HepG2 (cell line): ENCODE measurements around the gene SLC16A3. TPM values are rescaled to one million over a fixed set of nuclear protein-coding genes. Genes with fewer than 3 reads are reported as not detected.

ENCODE experiments used
- ARID2 ChIP-seq: sonication (generic); formaldehyde crosslinking; IDR thresholded peaks from 2 replicates; pipeline ENCODE4 v1.8.1; 2022; ENCODE audit warnings: mild to moderate bottlenecking, missing genetic modification reagents, borderline replicate concordance
- FIP1L1 ChIP-seq: fragments of 200-400 bp; formaldehyde crosslinking; IDR thresholded peaks from 2 replicates; pipeline ENCODE4 v1.6.1; 2018; ENCODE audit warnings: low read depth, mild to moderate bottlenecking, low read length, moderate library complexity, borderline replicate concordance; ENCODE audit not compliant: insufficient read depth
- GFI1 ChIP-seq: sonication (generic); formaldehyde crosslinking; IDR thresholded peaks from 2 replicates; pipeline ENCODE4 v1.5.0; 2020; ENCODE audit warnings: missing genetic modification reagents, mild to moderate bottlenecking, borderline replicate concordance
- HMGXB4 ChIP-seq, 2 experiments: sonication (generic) in 1 of 2; formaldehyde crosslinking in 1 of 2; IDR thresholded peaks; 2 replicates each; pipeline versions ENCODE4 v1.4.0 to v1.6.1; 2018 to 2020; ENCODE audit warnings: missing genetic modification reagents in 2 of 2, borderline replicate concordance in 1 of 2, low read depth in 1 of 2, mild to moderate bottlenecking in 1 of 2, missing biosample characterization in 1 of 2
- HNF4A ChIP-seq: sonication (generic); formaldehyde crosslinking; IDR thresholded peaks from 2 replicates; pipeline ENCODE4 v1.4.0; 2020; ENCODE audit warnings: missing genetic modification reagents
- KDM1A ChIP-seq: IDR thresholded peaks from 2 replicates; pipeline ENCODE4 v1.6.1; 2016; ENCODE audit warnings: missing compliant biosample characterization
- KLF13 ChIP-seq: sonication (generic); formaldehyde crosslinking; IDR thresholded peaks from 2 replicates; pipeline ENCODE4 v1.4.0; 2020; ENCODE audit warnings: mild to moderate bottlenecking, missing genetic modification reagents
- NR2F6 ChIP-seq, 2 experiments: IDR thresholded peaks; 2 replicates each; pipeline ENCODE4 v1.6.1; 2016; ENCODE audit warnings: antibody characterized with exemption in 1 of 2, mild to moderate bottlenecking in 1 of 2
- RBM39 ChIP-seq: fragments of 200-400 bp; formaldehyde crosslinking; IDR thresholded peaks from one replicate; pipeline ENCODE4 v1.6.1; 2018; ENCODE audit warnings: antibody characterized with exemption, mild to moderate bottlenecking, low read depth, low read length; ENCODE audit not compliant: poor library complexity, severe bottlenecking
- SIX4 ChIP-seq: sonication (generic); formaldehyde crosslinking; IDR thresholded peaks from 2 replicates; pipeline ENCODE4 v1.4.0; 2020; ENCODE audit warnings: missing genetic modification reagents
- TGIF2 ChIP-seq: IDR thresholded peaks from 2 replicates; pipeline ENCODE4 v1.6.1; 2016; ENCODE audit warnings: control low read depth, missing compliant biosample characterization
- THAP7 ChIP-seq: sonication (generic); formaldehyde crosslinking; IDR thresholded peaks from 2 replicates; pipeline ENCODE4 v1.8.1; 2023; ENCODE audit warnings: mild to moderate bottlenecking, missing genetic modification reagents
- YEATS2 ChIP-seq: sonication (generic); formaldehyde crosslinking; IDR thresholded peaks from 2 replicates; pipeline ENCODE4 v1.4.0; 2020; ENCODE audit warnings: missing genetic modification reagents, borderline replicate concordance
- YEATS4 ChIP-seq: sonication (generic); formaldehyde crosslinking; IDR thresholded peaks from 2 replicates; pipeline ENCODE4 v1.4.0; 2020; ENCODE audit warnings: missing genetic modification reagents, borderline replicate concordance
- ZBTB26 ChIP-seq: IDR thresholded peaks from 2 replicates; pipeline ENCODE4 v1.6.1; 2016; ENCODE audit warnings: missing compliant biosample characterization, missing genetic modification reagents, borderline replicate concordance
- ZBTB3 ChIP-seq: sonication (generic); formaldehyde crosslinking; IDR thresholded peaks from 2 replicates; pipeline ENCODE4 v1.4.0; 2020; ENCODE audit warnings: low read depth, mild to moderate bottlenecking, moderate library complexity, missing genetic modification reagents, borderline replicate concordance
- ZBTB8A ChIP-seq: sonication (generic); formaldehyde crosslinking; IDR thresholded peaks from 2 replicates; pipeline ENCODE4 v1.4.0; 2020; ENCODE audit warnings: mild to moderate bottlenecking, low read depth, missing genetic modification reagents, borderline replicate concordance
- ZC3H13 ChIP-seq: sonication (generic); formaldehyde crosslinking; IDR thresholded peaks from 2 replicates; pipeline ENCODE4 v1.8.1; 2023; ENCODE audit warnings: mild to moderate bottlenecking, missing genetic modification reagents, moderate library complexity
- ZC3H4 ChIP-seq: sonication (generic); formaldehyde crosslinking; IDR thresholded peaks from 2 replicates; pipeline ENCODE4 v1.4.0; 2020; ENCODE audit warnings: missing genetic modification reagents, borderline replicate concordance
- ZMAT3 ChIP-seq: sonication (generic); formaldehyde crosslinking; conservative IDR thresholded peaks from 2 replicates; pipeline ENCODE4 v1.7.0; 2021; ENCODE audit warnings: missing genetic modification reagents
- ZNF275 ChIP-seq: sonication (generic); formaldehyde crosslinking; IDR thresholded peaks from 2 replicates; pipeline ENCODE4 v1.8.0; 2022; ENCODE audit warnings: missing genetic modification reagents, mild to moderate bottlenecking, inconsistent platforms, borderline replicate concordance
- ZNF615 ChIP-seq: sonication (generic); formaldehyde crosslinking; IDR thresholded peaks from 2 replicates; pipeline ENCODE4 v1.5.0; 2020; ENCODE audit warnings: mild to moderate bottlenecking, missing genetic modification reagents, borderline replicate concordance
- ZNF619 ChIP-seq: sonication (generic); formaldehyde crosslinking; IDR thresholded peaks from 2 replicates; pipeline ENCODE4 v1.4.0; 2020; ENCODE audit warnings: mild to moderate bottlenecking, missing genetic modification reagents
- ZNF879 ChIP-seq: sonication (generic); formaldehyde crosslinking; IDR thresholded peaks from 2 replicates; pipeline ENCODE4 v1.8.1; 2023; ENCODE audit warnings: missing genetic modification reagents
- polyA plus RNA-seq, 8 experiments: library from polyadenylated mRNA; depleted of rRNA in 3 of 8; stranded (reverse) in 7 of 8; unstranded in 1 of 8; fragments of >200 nt; fragmentation: Illumina TruSeq in 4 of 8; extraction: Trizol in 4 of 8; gene quantifications; 2 replicates each; pipeline versions ENCODE4 v1.2.1 to v1.2.3, GENCODE V29; 2011 to 2016; ENCODE audit warnings: low read depth in 4 of 8, missing spikeins in 1 of 8, mixed read lengths in 1 of 8; ENCODE audit not compliant: insufficient read depth in 1 of 8
- total RNA-seq, 5 experiments: library from RNA; depleted of rRNA; stranded (reverse); fragments of >200 nt; fragmentation: Illumina TruSeq; extraction: Trizol; gene quantifications; 2 replicates each; pipeline ENCODE4 v1.2.3, GENCODE V29; 2016; ENCODE audit warnings: low read depth in 1 of 5

Gene SLC16A3
- total and polyA plus RNA-seq, 2 of the 13 experiments (the other 11 are each of a cell fraction or from before 2014, with no cell fraction given) = 242 to 349 TPM

- TF ChIP-seq THAP7 (CRISPR knock-in tag) = peak; percentile 96
- peak; percentile 99 for TF ChIP-seq ZC3H13 (CRISPR knock-in tag)
- TF ChIP-seq HNF4A (CRISPR knock-in tag) = no peak
- TF ChIP-seq RBM39 = peak; percentile 11
- TF ChIP-seq GFI1 = peak; percentile 77
- no peak for TF ChIP-seq YEATS2 (CRISPR knock-in tag)
- no peak for TF ChIP-seq ZC3H4 (CRISPR knock-in tag)
- TF ChIP-seq ZBTB8A (CRISPR knock-in tag) = 0 out of 2 replicates have a peak, but pooled peaks have one; percentile 58
- TF ChIP-seq ZBTB26 (CRISPR knock-in tag) = peak; percentile 27; the same call in 1 of the 2 replicates
- TF ChIP-seq ZNF615 (CRISPR knock-in tag) = no peak; the same call in 1 of the 2 replicates
- 0 out of 4 replicates have a peak, but pooled peaks of 1 of the 2 experiments have one; percentile 21 for TF ChIP-seq HMGXB4 (CRISPR knock-in tag; IDR thresholded peaks at IDR 0.05; ENCODE audit: borderline replicate concordance in 1 of 2, low read depth in 1 of 2)
- 0 out of 2 replicates have a peak, but pooled peaks have one; percentile 29 for TF ChIP-seq TGIF2
- TF ChIP-seq ZNF275 = no peak
- TF ChIP-seq ZBTB3 (CRISPR knock-in tag) = no peak
- TF ChIP-seq ZNF619 (CRISPR knock-in tag) = 0 out of 2 replicates have a peak, but pooled peaks have one; percentile 9
- TF ChIP-seq ARID2 = 0 out of 2 replicates have a peak, but pooled peaks have one; percentile 5
- peak; percentile 33; the same call in 1 of the 2 replicates for TF ChIP-seq ZNF879
- 0 out of 2 replicates have a peak, but pooled peaks have one; percentile 28 for TF ChIP-seq FIP1L1
- TF ChIP-seq KDM1A (CRISPR knock-in tag) = no peak
- peak; percentile 45 for TF ChIP-seq KLF13 (CRISPR knock-in tag)
- peak; percentile 11; the same call in 1 of the 2 replicates for TF ChIP-seq NR2F6 (IDR thresholded peaks at IDR 0.05)
- TF ChIP-seq NR2F6 (CRISPR knock-in tag; IDR thresholded peaks at IDR 0.05) = no peak
- TF ChIP-seq SIX4 (CRISPR knock-in tag) = 0 out of 2 replicates have a peak, but pooled peaks have one; percentile 42
- TF ChIP-seq ZMAT3 (CRISPR knock-in tag) = no peak
- no peak for TF ChIP-seq YEATS4 (CRISPR knock-in tag)
Observed at GRCh38 chr17:82240506-82241182, 11.8 kb downstream of the SLC16A3 start (continued).
